ENCODE measurements around the gene SCNN1G.

The SCNN1G gene

GRCh38 chr16:23152386-23153178, 30.0 kb upstream of the SCNN1G start:
- DNase-seq (ENCODE audit: low read depth, low spot score) = no peak

GRCh38 chr16:23155445-23156049, 27.0 kb upstream of the SCNN1G start:
- DNase-seq (ENCODE audit: low read depth, low spot score) = no peak

GRCh38 chr16:23156110-23156509, 26.4 kb upstream of the SCNN1G start:
- no peak for DNase-seq (ENCODE audit: low read depth, low spot score)

- DNase-seq (ENCODE audit: low read depth, low spot score) = no peak
Observed at GRCh38 chr16:23156946-23157460, 25.5 kb upstream of the SCNN1G start.

GRCh38 chr16:23158114-23158513, 24.4 kb upstream of the SCNN1G start:
- no peak for DNase-seq (ENCODE audit: low read depth, low spot score)

- DNase-seq (ENCODE audit: low read depth, low spot score) = no peak
Observed at GRCh38 chr16:23160082-23160481, 22.5 kb upstream of the SCNN1G start.

- no peak for DNase-seq (ENCODE audit: low read depth, low spot score)
Observed at GRCh38 chr16:23160574-23160973, 22.0 kb upstream of the SCNN1G start.

GRCh38 chr16:23163921-23164320, 18.6 kb upstream of the SCNN1G start:
- no peak for DNase-seq (ENCODE audit: low read depth, low spot score)

- DNase-seq (ENCODE audit: low read depth, low spot score) = no peak
Observed at GRCh38 chr16:23164736-23165135, 17.8 kb upstream of the SCNN1G start.

- no peak for DNase-seq (ENCODE audit: low read depth, low spot score)
Observed at GRCh38 chr16:23172583-23172982, 10.0 kb upstream of the SCNN1G start.

GRCh38 chr16:23172994-23173393, 9.6 kb upstream of the SCNN1G start:
- no peak for DNase-seq (ENCODE audit: low read depth, low spot score)

GRCh38 chr16:23174622-23175021, 7.9 kb upstream of the SCNN1G start:
- no peak for DNase-seq (ENCODE audit: low read depth, low spot score)

GRCh38 chr16:23175651-23176050, 6.9 kb upstream of the SCNN1G start:
- DNase-seq (ENCODE audit: low read depth, low spot score) = no peak

GRCh38 chr16:23181506-23181905, 1.0 kb upstream of the SCNN1G start:
- DNase-seq (ENCODE audit: low read depth, low spot score) = no peak

- DNase-seq (ENCODE audit: low read depth, low spot score) = no peak
Observed at GRCh38 chr16:23182206-23182678, 303 bp upstream of the SCNN1G start.

GRCh38 chr16:23183543-23183862, 958 bp downstream of the SCNN1G start:
- DNase-seq (ENCODE audit: low read depth, low spot score) = no peak

GRCh38 chr16:23185656-23186055, 3.1 kb downstream of the SCNN1G start:
- no peak for DNase-seq (ENCODE audit: low read depth, low spot score)

- DNase-seq (ENCODE audit: low read depth, low spot score) = no peak
Observed at GRCh38 chr16:23186171-23186570, 3.6 kb downstream of the SCNN1G start.

- no peak for DNase-seq (ENCODE audit: low read depth, low spot score)
Observed at GRCh38 chr16:23187341-23187740, 4.8 kb downstream of the SCNN1G start.

GRCh38 chr16:23188911-23189310, 6.4 kb downstream of the SCNN1G start:
- no peak for DNase-seq (ENCODE audit: low read depth, low spot score)

- DNase-seq (ENCODE audit: low read depth, low spot score) = no peak
Observed at GRCh38 chr16:23194497-23195221, 12.1 kb downstream of the SCNN1G start.

- DNase-seq (ENCODE audit: low read depth, low spot score) = no peak
Observed at GRCh38 chr16:23195366-23195978, 12.9 kb downstream of the SCNN1G start.

All from brain pericyte (primary cell).